PC-9 (cell line): ENCODE data around the gene TTLL7.

Experiments
- EZH2 ChIP-seq: fragments of 200-600 bp; sonication (generic); IDR thresholded peaks from 2 replicates; pipeline ENCODE4 v1.8.0; 2017; ENCODE audit warnings: antibody characterized with exemption, low read depth
- TF ChIP-seq, protein P1 (sequence below): fragments of 200-600 bp; sonication (generic); conservative IDR thresholded peaks from 2 replicates; pipeline ENCODE4 v1.6.1; 2017; ENCODE audit warnings: mixed run types, antibody characterized with exemption, mild to moderate bottlenecking, moderate library complexity

DNA sequence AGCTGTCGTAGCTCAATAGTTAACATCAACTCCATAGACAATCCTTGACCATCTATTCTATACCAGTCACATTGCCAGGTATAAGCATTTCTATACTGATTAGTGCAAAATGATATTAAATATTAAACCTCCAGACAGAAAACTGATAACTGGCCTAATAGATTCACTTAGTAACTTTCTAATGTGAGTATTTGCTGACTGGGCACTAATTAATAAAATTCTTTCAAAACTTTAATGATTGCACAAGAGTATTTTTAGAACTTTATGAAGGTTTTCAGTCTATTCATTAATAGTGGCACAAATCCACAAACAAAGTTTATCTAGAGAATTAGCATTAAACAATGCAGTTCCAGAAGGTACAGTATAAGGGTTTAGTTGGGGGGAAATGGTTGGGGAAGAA, 79.1 kb downstream of the TTLL7 start:
- TF ChIP-seq, protein P1, sequence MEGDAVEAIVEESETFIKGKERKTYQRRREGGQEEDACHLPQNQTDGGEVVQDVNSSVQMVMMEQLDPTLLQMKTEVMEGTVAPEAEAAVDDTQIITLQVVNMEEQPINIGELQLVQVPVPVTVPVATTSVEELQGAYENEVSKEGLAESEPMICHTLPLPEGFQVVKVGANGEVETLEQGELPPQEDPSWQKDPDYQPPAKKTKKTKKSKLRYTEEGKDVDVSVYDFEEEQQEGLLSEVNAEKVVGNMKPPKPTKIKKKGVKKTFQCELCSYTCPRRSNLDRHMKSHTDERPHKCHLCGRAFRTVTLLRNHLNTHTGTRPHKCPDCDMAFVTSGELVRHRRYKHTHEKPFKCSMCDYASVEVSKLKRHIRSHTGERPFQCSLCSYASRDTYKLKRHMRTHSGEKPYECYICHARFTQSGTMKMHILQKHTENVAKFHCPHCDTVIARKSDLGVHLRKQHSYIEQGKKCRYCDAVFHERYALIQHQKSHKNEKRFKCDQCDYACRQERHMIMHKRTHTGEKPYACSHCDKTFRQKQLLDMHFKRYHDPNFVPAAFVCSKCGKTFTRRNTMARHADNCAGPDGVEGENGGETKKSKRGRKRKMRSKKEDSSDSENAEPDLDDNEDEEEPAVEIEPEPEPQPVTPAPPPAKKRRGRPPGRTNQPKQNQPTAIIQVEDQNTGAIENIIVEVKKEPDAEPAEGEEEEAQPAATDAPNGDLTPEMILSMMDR, result no peak
- no peak for TF ChIP-seq EZH2
